ENCODE measurements around the gene HBE1.

- no peak for TF ChIP-seq CREB1 (IDR thresholded peaks at IDR 0.05)
- TF ChIP-seq NRF1 (IDR thresholded peaks at IDR 0.05; ENCODE audit: low read depth, low read length): no peak
- no peak for TF ChIP-seq CTCF (IDR thresholded peaks at IDR 0.05; ENCODE audit: control extremely low read depth in 1 of 3, insufficient read depth in 1 of 3, low read depth in 1 of 3, low read length in 3 of 3)
- TF ChIP-seq ATF2 (IDR thresholded peaks at IDR 0.05; ENCODE audit: low read length): no peak
- no peak for TF ChIP-seq GABPA (IDR thresholded peaks at IDR 0.05; ENCODE audit: borderline replicate concordance, insufficient read depth, low read length)
- TF ChIP-seq CHD2 (IDR thresholded peaks at IDR 0.05; ENCODE audit: low read length): no peak
- TF ChIP-seq BACH1 (IDR thresholded peaks at IDR 0.05; ENCODE audit: low read length): no peak
- no peak for TF ChIP-seq EZH2 (IDR thresholded peaks at IDR 0.05; ENCODE audit: low read depth, low read length, severe bottlenecking)
- no peak for TF ChIP-seq SIX5 (IDR thresholded peaks at IDR 0.05; ENCODE audit: low read depth, low read length)
- TF ChIP-seq JUN (IDR thresholded peaks at IDR 0.05; ENCODE audit: low read depth, low read length): no peak
- no peak for TF ChIP-seq POLR2A (IDR thresholded peaks at IDR 0.05; ENCODE audit: control extremely low read depth in 1 of 2, low read depth in 2 of 2, low read length in 2 of 2)
- no peak for TF ChIP-seq MAX (IDR thresholded peaks at IDR 0.05)
- TF ChIP-seq USF2 (IDR thresholded peaks at IDR 0.05; ENCODE audit: low read length): no peak
These were observed 4.7 kb upstream of the HBE1 start for GRCh38 chr11:5274395-5274794.

Data from H1 (cell line).